Activated naive CD4-positive, alpha-beta T cell treated with Interleukin-2 at 50 U/mL for 16 hours (primary cell): ENCODE measurements around the gene MUC5B.
"Not testable (repeated sequence)": the region's sequence is repeated elsewhere in the genome, so short reads cannot be mapped to it uniquely, and the experiment has no call there.

ENCODE experiments used
- DNase-seq: peaks from one replicate; pipeline ENCODE4 v3.0.0-alpha.2; 2020

MUC5B gene

DNA sequence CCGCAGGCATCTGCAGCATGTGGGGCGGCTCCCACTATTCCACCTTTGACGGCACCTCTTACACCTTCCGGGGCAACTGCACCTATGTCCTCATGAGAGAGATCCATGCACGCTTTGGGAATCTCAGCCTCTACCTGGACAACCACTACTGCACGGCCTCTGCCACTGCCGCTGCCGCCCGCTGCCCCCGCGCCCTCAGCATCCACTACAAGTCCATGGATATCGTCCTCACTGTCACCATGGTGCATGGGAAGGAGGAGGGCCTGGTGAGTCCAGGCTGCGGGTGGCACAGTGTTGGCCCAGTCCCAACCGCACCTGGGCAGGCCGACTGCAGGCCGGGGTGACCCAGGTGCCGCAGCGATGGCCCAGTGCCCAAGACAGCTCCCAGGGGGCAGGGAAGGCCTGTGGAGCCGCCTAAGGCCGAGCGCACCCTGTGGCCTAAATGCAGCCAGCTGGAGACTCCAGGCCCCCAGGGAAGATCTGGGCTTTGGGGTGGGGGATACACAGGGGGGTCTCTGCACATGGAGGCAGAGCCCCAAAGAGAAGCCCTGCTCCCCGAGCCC, 31.3 kb downstream of the MUC5B start:
- no peak for DNase-seq

DNA sequence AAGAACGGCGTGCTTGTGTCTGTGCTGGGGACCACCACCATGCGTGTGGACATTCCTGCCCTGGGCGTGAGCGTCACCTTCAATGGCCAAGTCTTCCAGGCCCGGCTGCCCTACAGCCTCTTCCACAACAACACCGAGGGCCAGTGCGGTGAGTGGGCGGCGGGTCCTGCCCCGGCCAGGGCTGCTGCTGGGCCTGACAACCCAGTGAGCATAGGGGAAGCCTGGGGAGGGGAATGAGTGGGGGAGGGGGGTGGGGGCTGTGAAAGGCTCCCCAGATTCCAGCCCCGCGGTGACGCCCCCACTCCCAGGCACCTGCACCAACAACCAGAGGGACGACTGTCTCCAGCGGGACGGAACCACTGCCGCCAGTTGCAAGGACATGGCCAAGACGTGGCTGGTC, 31.9 kb downstream of the MUC5B start:
- DNase-seq, result no peak

- DNase-seq, result no peak
Observed at GRCh38 chr11:1255151-1255550, 32.3 kb downstream of the MUC5B start.

DNA sequence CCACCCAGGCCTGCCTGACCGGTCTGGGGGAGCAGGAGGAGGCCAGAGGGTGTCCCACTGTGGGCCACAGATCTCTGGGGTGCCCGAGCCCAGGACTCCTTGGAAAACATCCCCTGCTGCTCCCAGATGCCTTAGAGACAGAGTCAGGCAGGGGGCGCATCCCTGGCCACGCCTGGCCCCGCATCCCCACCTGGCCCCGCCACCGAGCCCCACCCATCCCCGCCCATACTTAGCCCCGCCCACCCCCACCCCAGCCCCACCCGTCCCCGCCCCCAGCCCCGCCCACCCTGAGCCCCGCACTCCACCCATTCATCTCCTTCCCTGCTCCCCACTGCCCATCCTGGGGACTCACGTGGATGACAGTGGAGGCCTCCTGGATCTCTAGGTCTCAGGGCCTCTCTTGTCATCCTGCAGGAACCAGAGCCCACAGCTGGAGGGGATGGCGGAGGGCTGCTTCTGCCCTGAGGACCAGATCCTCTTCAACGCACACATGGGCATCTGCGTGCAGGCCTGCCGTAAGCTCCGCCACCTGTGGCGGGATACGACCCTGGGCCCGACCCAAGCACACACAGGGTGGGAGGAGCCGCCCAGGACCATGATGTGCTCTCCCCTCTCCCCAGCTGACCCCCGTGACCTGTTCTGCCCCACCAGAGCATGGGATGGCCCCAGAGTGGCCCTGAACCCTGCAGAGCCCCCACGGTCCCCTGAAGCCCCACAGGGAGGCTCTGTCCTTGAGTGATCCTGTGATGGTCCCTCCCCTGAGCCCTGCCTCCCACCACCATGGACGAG, 33.6 kb downstream of the MUC5B start:
- DNase-seq, result no peak

GRCh38 chr11:1257366-1257765, 34.5 kb downstream of the MUC5B start:
- DNase-seq, result no peak

- no peak for DNase-seq
Observed at GRCh38 chr11:1257916-1258315, 35.0 kb downstream of the MUC5B start.

DNA sequence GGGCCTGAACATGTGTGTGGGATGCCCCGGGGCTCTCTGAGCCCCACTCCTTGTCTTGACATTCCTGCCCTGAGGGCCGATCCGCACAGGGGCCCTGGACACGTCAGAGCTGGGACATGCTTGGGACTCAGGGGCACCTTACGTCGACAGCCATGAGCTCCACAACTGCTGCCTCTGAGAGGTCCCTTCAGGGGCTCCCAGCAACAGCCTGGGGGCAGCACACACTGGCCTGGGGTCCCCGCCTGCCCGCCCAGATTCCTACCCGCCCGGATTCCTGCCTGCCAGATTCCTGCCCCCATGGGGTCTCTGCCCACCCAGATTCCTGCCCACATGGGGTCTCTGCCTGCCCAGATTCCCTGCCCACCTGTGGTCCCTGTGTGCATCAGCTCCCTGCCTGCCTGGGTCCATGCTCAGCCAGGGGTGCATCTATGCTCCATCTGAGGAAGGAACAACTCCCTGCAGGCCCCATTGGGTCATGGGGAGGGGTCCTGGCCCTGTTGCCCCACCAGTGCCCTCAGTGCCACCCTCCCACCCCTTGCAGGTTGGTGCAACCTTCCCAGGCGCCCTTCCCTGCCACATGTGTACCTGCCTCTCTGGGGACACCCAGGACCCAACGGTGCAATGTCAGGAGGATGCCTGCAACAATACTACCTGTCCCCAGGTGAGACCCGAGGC, 35.7 kb downstream of the MUC5B start:
- DNase-seq, result no peak

- no peak for DNase-seq
Observed at GRCh38 chr11:1259076-1259461, 36.2 kb downstream of the MUC5B start.

DNA sequence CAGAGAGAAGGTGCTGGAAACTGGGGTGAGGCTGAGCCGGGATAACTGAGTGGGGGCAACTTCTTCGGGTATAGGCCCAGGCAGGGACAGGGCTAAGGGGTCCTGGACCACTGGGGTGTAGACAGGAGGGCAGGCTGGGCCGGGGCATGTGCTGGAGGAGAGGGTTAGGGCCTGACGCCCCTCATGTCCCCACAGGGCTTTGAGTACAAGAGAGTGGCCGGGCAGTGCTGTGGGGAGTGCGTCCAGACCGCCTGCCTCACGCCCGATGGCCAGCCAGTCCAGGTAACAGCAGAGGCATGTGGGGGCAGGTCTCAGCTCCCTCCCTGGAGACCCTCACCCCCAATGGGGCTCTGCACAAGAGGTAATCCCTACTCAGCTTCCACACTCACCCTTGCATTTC, 36.7 kb downstream of the MUC5B start:
- no peak for DNase-seq

GRCh38 chr11:1260023-1260501, 37.2 kb downstream of the MUC5B start:
- DNase-seq, result peak; percentile 27

DNA sequence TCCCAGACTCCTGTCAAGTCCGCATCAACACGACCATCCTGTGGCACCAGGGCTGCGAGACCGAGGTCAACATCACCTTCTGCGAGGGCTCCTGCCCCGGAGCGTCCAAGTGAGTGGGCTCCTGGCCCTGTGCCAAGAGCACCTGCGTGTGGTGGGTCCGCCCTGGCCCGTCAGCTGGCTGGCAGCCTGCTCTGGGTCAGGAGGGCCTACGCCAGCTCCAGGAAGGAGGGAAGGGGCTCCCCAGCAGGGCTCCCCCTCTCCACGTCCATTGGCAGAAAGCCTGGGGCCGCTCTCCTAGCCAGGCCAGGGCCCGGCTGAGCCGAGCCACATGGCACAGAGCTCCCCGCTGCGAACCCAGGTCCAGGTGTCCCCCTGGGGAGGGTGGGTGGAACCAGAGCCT, 37.8 kb downstream of the MUC5B start:
- DNase-seq, result no peak

DNA sequence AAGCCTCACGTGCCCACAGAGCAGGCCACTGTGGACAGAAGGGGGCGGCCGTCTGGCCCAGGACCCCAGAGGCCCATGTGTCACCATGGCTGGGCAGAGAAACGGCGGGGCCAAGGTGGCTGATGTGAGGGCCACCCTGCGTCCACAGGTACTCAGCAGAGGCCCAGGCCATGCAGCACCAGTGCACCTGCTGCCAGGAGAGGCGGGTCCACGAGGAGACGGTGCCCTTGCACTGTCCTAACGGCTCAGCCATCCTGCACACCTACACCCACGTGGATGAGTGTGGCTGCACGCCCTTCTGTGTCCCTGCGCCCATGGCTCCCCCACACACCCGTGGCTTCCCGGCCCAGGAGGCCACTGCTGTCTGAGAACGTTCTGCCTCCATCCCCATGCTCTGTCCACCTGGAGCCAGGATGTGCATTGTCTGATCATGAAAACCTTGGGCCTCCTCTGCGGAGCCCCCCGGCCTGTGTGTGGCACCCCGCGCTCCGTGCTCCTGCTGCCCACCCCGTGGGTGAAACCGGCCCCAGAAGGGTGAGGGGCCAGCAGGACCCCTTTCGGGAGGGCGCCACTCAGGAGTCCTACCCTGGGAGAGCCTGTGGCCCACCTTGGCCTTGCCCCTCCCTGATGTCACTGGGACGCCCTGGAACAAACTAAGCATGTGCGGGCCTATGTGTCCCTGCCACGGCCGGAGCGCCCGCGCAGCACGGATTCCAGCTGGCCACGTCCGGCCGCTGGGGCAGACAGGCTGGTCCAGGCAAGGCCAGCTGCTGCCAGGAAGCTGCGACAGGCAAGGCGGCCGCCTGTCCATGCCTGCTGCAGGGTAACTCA, 38.6 kb downstream of the MUC5B start:
- no peak for DNase-seq

DNA sequence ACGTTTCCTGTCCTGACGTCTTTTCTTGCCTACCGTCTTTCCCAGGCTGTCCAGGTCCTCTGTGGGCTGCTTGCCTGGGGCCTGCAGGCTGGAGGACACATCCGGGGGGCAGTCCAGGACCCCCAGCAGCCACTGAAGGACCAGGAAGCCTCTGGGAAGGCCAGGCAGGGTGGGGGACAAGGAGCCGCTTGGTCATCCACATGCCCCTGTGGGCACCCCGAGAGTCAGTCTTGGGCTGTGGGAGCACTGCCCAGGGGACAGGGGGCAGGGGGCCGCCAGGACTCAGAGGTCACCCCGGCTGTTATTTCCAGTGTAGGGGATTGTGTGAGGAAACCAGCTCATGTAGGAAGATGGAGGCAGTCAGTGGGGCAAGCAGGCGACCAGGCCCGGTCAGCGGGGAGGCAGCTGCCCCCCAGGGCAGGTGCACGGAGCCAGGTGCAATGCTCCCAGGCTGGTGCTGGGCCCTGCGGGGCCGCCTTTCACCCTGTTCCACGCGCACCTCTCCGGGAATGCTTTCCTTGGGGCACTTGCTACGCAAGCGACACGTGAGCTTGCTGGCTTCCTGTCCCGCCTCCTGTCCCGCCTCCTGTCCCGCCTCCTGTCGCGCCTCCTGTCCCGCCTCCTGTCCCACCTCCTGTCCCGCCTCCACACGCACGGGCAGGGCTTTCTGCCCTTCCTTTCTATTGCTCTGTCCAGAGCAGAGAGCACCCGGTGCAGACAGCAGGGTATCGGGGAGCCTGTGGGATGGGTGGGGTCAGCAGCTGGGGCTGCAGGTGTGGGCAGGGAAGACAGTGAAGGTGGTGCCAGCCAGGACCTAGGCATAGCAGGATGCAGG, 39.5 kb downstream of the MUC5B start:
- DNase-seq, result peak; percentile 91

DNA sequence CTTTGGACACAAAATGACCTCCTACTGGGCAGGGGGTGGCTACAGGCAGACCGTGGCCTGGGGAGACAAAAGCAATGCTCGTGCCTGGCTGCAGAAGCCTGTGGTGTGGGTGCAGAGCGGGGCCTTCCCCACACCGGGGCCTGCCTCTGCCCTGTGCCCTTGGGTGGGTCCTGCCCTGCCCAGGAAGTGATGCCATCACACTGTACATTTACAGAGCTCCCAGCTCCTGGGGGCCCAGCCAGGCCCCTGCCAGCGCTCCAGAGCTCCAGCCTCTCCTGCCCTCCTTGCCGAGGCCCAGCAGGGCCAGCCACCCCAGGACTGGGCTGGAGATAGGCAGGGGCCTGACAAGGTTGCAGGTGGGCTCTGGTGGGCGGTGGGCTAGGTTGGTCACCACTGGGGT, 40.1 kb downstream of the MUC5B start:
- DNase-seq, result peak; percentile 12

DNA sequence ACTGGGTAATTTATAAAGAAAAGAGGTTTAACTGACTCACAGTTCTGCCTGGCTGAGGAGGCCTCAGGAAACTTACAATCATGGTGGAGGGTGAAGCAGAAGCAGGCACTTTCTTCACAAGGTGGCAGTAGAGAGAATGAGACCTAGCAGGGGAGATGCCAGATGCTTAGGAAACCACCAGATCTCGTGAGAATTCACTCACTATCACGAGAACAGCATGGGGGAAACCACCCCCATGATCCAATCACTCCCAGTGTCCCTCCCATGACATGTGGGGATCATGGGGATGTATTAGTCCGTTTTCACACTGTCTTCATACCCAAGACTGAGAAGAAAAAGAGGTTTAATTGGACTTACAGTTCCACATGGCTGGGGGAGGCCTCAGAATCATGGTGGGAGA, 41.6 kb downstream of the MUC5B start:
- peak; percentile 43 for DNase-seq

- not testable (repeated sequence) for DNase-seq
Observed at GRCh38 chr11:1265480-1265879, 42.6 kb downstream of the MUC5B start.

GRCh38 chr11:1266976-1267375, 44.1 kb downstream of the MUC5B start:
- not testable (repeated sequence) for DNase-seq

DNA sequence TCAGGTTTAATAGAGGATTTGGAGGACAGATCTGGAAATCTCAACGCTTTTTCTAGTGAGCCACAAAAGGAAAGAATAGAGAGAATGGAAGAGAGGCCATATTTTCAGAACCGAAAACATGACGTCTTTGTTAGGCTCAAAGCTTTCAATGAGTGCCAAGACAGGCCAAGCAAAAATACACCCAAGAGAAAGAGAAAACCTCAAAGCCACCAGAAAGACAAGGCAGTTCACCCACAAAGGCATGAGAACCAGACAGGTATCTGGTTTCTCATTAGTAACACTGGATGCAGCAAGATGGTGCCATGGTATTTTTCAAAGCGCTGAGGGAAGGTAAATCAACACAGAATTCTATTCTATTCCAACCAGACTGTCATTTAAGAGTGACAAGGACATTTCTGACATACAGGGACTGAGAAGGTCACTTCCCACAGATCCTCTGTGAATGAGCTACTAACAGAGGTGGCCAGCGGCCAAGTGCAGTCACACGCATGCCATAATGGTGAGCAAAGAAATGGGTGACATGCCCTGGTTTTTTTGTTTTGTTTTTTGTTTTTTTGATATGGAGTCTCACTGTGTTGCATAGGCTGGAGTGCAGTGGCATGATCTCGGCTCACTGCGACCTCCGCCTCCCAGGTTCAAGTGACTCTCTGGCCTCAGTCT, 44.7 kb downstream of the MUC5B start:
- no peak for DNase-seq

GRCh38 chr11:1269957-1270356, 47.1 kb downstream of the MUC5B start:
- no peak for DNase-seq

DNA sequence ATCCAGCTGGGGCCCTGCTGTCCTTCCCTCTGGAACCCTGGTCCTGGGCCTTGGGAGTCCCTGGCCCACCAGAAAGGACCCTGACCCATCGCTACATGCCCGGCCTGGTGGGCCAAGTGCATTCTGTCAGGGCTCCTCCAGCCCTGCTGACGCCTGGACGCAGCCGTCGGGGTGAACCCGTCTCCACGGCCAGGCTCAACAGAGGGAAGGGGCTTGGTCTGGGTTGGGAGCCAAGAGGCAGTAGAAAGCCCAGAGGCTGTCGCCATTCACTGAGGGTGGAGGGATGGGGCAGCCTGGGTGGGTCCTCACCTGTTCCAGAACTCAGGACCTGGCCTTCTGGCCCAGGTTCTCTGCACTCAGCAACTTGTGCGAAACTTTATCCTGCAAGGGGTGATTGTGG, 47.6 kb downstream of the MUC5B start:
- no peak for DNase-seq

DNA sequence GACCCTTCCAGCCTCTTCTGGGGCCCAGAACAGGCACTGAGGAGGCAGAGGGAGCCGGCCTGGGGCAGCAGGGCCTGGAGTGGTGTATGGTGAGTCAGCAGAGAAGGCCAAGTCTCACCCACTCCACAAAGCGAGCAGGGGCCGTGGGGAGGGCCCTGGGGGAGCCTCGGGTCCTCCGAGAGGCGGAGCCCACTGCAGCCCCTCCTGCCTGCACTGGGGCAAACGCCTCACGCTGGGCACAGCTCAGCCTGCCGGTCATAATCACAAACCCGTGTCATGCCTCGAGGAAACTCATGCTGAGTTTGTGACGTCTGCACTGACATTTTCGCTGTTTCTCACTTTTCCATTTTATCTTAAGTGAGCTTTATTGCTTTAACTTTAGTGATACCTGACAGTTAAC, 48.1 kb downstream of the MUC5B start:
- no peak for DNase-seq

GRCh38 chr11:1271406-1271805, 48.5 kb downstream of the MUC5B start:
- DNase-seq, result no peak
